ENCODE data around the gene AGBL4.

GRCh38 chr1:48720929-48721328 lies 1302.8 kb downstream of the AGBL4 start:
- TF ChIP-seq, protein P1, sequence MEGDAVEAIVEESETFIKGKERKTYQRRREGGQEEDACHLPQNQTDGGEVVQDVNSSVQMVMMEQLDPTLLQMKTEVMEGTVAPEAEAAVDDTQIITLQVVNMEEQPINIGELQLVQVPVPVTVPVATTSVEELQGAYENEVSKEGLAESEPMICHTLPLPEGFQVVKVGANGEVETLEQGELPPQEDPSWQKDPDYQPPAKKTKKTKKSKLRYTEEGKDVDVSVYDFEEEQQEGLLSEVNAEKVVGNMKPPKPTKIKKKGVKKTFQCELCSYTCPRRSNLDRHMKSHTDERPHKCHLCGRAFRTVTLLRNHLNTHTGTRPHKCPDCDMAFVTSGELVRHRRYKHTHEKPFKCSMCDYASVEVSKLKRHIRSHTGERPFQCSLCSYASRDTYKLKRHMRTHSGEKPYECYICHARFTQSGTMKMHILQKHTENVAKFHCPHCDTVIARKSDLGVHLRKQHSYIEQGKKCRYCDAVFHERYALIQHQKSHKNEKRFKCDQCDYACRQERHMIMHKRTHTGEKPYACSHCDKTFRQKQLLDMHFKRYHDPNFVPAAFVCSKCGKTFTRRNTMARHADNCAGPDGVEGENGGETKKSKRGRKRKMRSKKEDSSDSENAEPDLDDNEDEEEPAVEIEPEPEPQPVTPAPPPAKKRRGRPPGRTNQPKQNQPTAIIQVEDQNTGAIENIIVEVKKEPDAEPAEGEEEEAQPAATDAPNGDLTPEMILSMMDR (IDR thresholded peaks at IDR 0.05) = no peak
- no peak for TF ChIP-seq POLR2A (IDR thresholded peaks at IDR 0.05)
- no peak for TF ChIP-seq POLR2AphosphoS5 (IDR thresholded peaks at IDR 0.05)

Measured in breast epithelium (tissue), 3 donors.